DLD1 (cell line): ENCODE data around the gene FAM149A.

Experiments
- in situ Hi-C: cut with HindIII; loops from 2 replicates; pipeline ENCODE4 v1.10.0; 2017; ENCODE audit warnings: low sequenced_read_pairs

FAM149A gene

GRCh38 chr4:186151499-186151898 is 47.0 kb downstream of the FAM149A start:
- in situ Hi-C loops: no loop called here

DNA sequence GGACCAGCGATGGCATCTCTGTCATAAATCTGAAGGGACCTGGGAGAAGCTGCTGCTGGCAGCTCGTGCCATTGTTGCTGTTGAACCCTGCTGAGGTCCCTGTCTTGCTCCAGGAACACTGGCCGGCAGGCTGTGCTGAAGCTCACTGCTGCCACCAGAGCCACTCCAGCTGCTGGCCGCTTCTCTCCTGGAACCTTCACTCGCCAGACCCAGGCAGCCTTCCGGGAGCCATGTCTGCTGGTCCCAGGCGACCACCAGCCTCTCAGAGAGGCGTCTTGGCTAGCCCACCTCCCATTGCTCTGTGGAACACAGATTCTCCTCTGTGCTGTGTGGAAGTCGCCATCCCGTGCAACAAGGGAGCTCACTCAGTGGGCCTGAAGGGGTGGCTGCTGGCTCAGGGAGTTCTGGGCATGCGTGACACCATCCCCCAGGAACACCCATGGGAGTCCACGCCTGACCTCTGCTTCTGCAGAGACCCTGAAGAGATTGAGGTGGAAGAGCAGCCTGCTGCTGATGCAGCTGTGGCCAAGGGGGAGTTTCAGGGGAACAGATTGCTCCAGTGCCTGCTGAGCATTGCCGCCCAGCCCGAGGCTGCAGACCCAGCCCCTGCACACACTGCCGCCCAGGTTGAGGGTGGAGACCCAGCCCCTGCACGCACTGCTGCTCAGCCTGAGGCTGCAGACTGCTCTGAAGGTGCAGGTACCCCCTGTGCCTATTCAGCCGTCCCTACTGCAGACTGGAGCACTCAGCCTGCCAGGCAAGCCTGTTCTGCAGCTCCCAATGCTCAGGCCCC is 53.7 kb downstream of the FAM149A start:
- in situ Hi-C loops: no loop called here

DNA sequence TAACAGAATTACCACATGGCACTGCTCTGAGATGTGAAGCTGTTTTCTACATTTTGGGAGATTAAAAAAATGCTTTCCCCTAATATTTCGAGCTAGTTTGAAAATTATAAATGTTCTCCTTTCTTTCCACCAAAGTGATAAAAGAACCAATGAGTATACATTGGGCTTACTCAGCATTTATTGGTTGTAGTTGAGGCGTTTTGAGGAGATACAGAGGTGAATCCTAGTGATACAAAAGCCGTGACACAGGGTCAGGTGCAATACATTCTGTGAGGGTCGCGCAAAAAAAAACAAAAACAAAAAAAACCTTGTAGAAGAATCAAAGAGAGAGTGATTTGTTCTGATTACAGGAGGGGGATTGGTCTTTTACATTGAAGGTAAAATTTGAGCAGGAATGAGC is 54.5 kb downstream of the FAM149A start:
- in situ Hi-C loops: no loop called here

DNA sequence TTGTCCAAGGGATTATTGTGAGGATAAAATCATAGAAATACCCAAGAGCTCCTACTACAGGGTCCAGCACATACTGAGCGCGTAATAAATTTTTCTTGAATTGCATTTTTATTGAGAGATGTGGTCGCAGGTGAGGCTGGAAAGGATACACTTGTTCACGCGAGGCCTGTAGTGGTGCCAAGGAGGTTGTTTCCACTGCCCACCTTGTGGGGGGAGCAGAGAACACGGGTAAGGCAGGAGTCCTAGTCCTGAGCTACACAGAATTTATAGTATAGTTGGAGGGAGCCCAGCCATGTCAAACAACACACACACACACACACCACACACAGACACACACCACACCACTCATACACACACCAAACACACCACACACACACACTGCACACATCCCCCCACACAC is 55.1 kb downstream of the FAM149A start:
- in situ Hi-C loops: no loop called here

GRCh38 chr4:186161138-186161537 is 56.6 kb downstream of the FAM149A start:
- in situ Hi-C loops: no loop called here

DNA sequence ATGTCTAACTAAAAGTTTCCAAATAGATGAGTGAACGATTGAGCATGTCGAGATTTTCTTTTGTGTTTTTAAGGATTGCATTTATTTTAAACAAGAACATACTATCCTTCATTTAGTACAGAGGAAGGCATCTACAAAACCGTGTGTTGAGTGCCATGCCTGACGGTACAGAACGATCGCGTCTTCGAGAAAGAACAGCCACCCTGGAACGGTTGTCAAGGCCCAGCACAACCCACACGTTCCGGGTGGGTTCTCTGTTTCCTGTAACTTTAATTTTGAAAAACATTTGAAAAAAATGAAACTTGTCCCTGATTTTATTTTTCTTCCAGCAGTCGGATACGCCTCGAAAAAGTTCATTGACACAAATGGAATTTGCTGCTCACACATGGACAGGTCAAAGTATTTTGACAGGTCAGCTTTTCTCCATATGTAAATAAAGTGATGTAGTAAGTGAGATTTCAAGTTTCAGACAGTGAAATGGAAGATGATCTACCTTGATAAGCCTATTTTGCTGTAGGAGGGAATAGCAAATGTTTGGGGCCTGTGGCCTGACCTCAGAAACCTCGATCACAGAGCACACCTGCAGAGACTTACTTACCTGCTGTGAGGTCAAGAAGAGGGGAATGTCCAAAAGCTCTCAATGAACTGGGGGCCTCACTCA is 62.5 kb downstream of the FAM149A start:
- in situ Hi-C loops: no loop called here

DNA sequence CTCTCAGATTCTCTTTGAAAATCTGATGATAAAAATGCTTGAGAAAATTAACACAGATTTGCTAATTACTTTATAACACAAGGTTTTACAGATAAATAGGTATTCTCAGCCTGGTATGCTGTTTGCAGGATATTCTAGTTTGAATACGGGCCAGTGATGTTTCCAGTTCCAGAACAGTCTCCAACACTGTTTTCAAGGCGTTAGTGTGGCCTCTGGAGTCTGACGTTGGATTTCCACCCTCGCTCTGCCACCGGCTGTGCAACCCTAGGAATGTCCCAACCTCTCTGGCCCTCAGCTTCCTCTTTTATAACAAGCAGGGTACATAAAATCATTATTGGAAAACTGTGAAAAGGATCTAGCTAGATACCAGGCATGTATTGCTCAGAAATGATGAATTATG is 63.1 kb downstream of the FAM149A start:
- in situ Hi-C loops: no loop called here

GRCh38 chr4:186168750-186169149 is 64.2 kb downstream of the FAM149A start:
- in situ Hi-C loops: no loop called here

DNA sequence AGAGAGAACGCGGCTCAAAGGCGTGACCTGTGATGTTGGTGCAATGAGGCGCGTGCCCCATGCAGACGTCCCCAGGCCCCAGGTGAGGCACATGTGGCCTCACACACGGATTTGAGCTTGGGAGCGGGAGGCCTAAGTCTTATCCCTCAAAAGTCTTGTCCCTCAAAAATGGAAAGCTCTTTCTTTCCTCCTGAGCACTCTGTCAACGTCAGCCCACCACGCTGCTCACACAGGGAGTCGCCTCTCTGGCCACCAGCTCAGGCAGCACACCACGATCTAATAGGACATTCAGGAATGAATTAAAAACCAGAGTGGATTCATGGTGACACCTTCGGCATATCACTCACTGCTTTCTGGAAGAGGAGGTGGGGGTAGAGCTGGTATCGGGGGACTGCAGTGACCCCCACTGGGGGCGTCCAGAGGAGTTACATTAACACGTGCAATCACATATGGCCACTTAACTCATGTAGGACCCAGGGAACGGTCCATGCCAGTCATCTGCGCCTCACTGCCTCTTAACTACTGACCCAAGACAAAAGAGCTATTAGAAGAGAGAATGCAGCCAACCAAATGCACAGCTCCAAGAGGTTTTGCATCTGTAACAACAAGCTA is 64.9 kb downstream of the FAM149A start:
- in situ Hi-C loops: no loop called here

DNA sequence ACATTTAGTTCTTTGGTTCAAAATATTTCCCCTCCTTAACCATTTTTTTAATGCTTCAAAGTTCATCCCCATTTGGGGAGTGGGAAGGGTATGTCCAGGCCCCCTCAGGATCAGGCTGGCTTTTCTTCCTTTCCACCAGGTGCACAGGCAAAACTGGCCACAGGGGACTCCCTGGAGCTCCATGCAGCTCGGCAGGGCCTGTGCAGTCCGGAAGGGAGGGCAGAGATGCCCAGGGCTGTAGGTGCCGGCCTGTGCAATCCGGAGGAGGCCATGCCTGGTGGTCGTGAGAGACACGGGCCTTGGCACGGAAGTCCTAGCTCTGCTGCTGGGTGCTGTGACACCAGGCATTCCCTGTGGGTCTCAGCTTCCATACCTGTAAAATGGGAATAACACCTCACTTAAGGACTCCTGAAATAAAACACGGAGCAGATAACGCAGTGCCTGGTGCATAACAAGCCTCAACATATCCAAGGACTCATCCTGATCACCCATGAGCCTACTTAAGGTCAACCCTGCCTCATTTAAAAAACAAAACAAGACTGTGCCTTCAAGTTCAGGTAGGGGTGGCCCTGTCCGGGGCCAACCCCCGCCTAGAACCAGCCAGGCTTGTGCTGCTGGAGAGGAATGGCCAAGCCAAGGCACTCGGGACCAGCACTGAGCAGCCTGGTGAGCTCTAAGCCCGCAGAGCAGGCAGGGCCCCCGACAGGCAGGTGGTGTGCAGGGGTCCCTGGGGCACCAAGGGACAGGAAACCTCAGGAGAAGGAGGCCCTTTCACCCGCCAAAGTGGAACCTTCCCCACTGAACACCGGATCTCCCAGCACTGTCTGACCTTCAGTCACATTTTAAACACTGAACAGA is 65.7 kb downstream of the FAM149A start:
- in situ Hi-C loops: no loop called here

DNA sequence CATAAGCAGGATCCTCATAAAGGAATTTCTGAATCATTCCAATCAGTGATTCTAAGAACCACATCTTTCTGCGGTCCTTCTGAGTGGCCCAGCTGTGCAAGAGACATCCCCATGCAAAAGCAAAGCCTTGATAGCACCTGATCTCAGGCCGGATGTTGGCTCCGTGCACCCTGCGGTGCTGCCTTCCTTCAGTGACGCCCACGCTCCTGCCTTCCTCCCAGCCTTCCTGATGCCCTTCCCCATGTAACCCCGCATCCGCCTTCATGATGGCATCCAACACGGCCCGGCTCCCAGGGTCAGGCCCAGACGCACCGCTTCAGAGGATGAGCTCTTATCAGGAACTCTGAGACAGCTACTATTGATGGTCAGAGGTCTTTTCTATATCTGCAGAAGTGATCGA is 66.5 kb downstream of the FAM149A start:
- in situ Hi-C loops: no loop called here

DNA sequence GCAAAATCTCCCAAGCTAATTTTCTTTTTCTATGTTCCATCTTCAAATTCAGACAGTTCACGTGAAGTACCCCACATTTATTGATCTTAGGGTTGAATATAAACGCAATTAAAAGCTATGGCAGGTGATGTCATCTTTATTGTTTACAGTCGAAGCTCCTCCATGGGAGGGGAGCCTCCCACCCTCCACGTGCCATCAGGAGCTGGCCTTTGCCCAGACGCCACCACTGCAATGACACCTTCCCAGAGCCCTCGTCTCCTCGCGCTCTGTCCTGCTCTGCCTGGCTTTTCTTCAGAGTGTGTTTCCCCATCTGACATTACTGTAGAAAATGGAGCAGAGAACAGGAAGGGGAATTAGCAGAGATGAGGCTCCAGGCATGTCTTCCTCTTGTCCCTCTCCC is 68.0 kb downstream of the FAM149A start:
- in situ Hi-C loops: no loop called here

DNA sequence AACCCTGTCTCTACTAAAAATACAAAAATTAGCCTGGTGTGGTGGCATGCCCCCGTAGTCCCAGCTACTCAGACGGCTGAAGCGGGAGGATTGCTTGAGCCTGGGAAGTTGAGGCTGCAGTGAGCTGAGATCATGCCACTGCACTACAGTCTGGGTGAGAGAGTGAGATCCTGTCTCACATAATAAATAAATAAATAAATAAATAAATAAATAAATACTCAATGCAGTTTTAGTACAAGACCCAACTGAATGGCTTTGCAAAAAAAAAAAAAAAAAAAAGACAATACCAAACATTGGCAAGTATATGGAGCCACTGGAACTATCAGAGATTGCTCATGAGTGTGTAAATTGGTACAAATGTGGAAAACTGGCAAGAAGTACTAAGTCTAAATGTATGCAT is 83.6 kb downstream of the FAM149A start:
- in situ Hi-C loops: no loop called here

GRCh38 chr4:186189656-186190055 is 85.2 kb downstream of the FAM149A start:
- in situ Hi-C loops: no loop called here

DNA sequence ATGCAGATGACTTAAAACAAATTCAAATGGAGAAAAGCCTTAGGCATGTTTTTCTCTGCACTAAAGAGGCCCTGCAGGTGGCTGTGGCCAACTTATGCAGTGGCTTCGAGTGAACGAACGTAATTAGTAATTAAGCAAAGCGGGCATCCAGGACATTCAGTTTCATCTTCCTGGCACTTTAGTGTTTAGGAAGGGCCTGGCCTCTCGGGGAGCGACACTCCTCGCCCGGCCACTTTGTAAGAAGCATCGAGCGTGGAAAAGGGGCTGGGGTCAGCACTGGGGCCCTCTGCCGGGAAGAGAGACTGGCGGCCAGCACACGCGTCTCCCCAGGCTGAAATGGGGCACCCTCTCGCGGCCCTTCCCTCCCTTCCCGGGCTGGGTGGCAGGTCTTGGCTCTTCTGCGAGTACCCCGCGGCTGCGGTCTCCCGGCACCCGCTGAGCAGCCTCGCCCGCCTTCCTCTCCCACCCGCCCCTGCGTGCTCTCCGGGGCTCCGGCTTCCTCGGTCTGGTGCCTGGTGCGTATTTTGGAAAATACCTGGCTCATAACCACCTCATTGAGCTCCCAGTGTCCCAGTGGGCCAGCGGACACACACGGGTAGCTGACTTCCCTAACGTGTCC is 86.2 kb downstream of the FAM149A start:
- in situ Hi-C loops: no loop called here

DNA sequence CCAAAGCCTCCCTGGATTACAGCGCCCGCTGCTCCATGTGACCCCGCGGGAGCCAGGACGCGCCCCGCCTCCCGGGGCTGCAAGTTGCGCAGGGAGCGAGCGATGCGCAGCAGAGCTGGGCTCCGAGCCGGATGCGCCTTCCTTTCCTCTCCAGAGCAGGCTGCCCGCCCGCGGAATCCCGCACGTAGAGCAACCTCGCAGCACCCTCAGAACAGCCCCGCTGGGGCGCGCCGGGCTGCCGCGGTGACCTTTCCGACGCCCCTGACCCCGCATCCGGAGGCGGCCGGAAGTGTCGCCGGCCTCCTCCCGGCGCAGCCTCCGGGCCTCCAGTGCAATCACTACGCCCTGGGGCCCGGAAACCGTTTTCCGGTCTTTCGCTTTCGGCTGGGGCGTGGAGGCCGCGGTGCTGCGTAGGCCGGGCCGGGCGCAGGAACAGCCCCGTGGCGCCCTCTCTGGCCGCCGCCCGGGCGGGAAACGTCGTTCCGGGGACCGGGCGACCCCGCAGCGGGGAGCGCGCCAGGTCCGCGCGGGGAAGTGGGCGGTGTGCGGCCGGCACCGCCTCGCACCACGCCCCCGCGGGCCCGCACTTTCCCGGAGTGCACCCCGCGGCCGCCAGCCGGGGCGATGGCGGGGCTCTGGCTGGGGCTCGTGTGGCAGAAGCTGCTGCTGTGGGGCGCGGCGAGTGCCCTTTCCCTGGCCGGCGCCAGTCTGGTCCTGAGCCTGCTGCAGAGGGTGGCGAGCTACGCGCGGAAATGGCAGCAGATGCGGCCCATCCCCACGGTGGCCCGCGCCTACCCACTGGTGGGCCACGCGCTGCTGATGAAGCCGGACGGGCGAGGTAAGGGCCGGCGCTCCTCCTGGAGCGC is 86.9 kb downstream of the FAM149A start, which contains the start of gene CYP4V2:
TSS of gene CYP4V2 (plus strand) at position 368 of the 866 bp plus-strand sequence. CDS start at position 625, 257 bp downstream.
- in situ Hi-C loops: no loop called here

- in situ Hi-C loops: no loop called here
Measured at GRCh38 chr4:186192066-186192612, 87.6 kb downstream of the FAM149A start.

- in situ Hi-C loops: no loop called here
Measured at GRCh38 chr4:186193851-186194250, 89.3 kb downstream of the FAM149A start.

DNA sequence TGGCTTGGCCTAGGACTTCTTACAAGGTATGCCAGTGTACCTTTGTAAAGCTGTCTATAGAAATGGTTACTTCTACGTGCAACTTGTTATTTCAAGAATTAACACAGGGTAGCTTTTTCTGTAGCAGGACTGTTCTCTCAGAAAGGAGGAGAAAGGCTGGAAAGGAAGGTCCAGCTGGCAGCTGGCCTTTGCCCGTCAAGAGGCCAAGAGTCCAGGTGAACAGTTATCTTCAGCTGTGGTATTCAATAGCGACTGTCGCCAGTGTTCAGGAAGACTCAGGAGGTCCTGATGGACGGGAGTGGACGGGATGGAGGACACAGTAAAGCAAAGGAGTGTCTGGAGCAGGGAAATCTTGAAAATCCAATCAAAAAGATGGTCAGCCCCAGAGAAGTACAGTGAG is 91.6 kb downstream of the FAM149A start:
- in situ Hi-C loops: no loop called here
